SK-N-SH (cell line): Measurements from ENCODE around the gene PDLIM5.

ENCODE experiments used
- CTCF ChIP-seq: fragments of 200-600 bp; sonication (generic); IDR thresholded peaks from 2 replicates; pipeline ENCODE4 v1.6.1; 2017; ENCODE audit warnings: antibody characterized with exemption, mild to moderate bottlenecking, moderate library complexity
- EP300 ChIP-seq, 2 experiments: IDR thresholded peaks; 2 replicates each; pipeline versions ENCODE4 v1.4.0 to v1.6.1; 2012; ENCODE audit warnings: borderline replicate concordance in 1 of 2, low read depth in 1 of 2, low read length in 1 of 2
- GATA2 ChIP-seq: sonication (generic); formaldehyde crosslinking; IDR thresholded peaks from 2 replicates; pipeline ENCODE4 v1.5.0; 2020; ENCODE audit warnings: mild to moderate bottlenecking, missing genetic modification reagents
- NFIC ChIP-seq: IDR thresholded peaks from 2 replicates; pipeline ENCODE4 v1.4.0; 2012; ENCODE audit warnings: borderline replicate concordance
- NRF1 ChIP-seq: IDR thresholded peaks from 2 replicates; pipeline ENCODE4 v1.6.1; 2012; ENCODE audit warnings: low read depth, mild to moderate bottlenecking, low read length
- POLR2AphosphoS5 ChIP-seq: IDR thresholded peaks from 2 replicates; pipeline ENCODE4 v1.6.1; 2012; ENCODE audit warnings: low read depth, low read length
- RFX5 ChIP-seq: IDR thresholded peaks from 2 replicates; pipeline ENCODE4 v1.6.1; 2012; ENCODE audit warnings: mild to moderate bottlenecking, improper control_type of control experiment, low read length
- SIN3A ChIP-seq: IDR thresholded peaks from 2 replicates; pipeline ENCODE4 v1.6.1; 2012; ENCODE audit warnings: low read depth, mild to moderate bottlenecking, low read length, moderate library complexity, borderline replicate concordance
- SMC3 ChIP-seq: IDR thresholded peaks from 2 replicates; pipeline ENCODE4 v1.6.1; 2012; ENCODE audit warnings: low read depth, low read length, improper control_type of control experiment
- TAF1 ChIP-seq: IDR thresholded peaks from 2 replicates; pipeline ENCODE4 v1.6.1; 2012; ENCODE audit warnings: low read depth, mild to moderate bottlenecking, low read length, moderate library complexity, borderline replicate concordance
- YY1 ChIP-seq: IDR thresholded peaks from 2 replicates; pipeline ENCODE4 v1.4.0; 2012; ENCODE audit warnings: low read depth, mild to moderate bottlenecking

- TF ChIP-seq POLR2AphosphoS5 (no peak), CTCF (no peak), SMC3 (no peak), YY1 (no peak), EP300 (IDR thresholded peaks at IDR 0.05; ENCODE audit: borderline replicate concordance in 1 of 2, low read depth in 1 of 2, low read length in 1 of 2) (no peak), SIN3A (no peak), RFX5 (no peak), NRF1 (no peak), TAF1 (no peak), GATA2 (no peak), NFIC (no peak)
Measured at GRCh38 chr4:94610145-94610544, 158.4 kb downstream of the PDLIM5 start.
